GM18498 (cell line): Measurements from ENCODE around the gene THSD4.

ENCODE experiments used
- ATAC-seq: cut with Tn5 transposase; IDR thresholded peaks from one replicate; pipeline ENCODE4 v1.9.1; 2021; ENCODE audit warnings: mild to moderate bottlenecking, moderate library complexity; ENCODE audit not compliant: unreplicated experiment

The THSD4 gene

DNA sequence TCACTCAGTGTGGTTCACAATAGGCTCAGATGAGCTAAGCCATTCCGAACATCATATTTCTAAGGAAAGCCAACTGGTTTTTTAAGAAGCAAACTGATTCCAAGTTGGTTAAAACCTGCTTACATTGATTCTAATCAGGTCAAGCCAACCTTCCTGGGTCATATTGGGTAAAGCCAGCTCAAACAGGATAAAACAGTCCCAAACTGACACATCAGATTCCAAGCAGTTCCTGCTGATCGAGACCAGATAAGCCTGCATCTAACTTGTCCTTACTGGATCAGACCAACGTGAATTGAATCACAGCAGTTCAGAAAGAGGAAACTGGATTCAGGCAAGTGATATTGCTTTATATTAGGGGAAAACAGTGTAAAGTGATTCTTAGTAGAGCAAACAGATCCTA is 18.6 kb upstream of the THSD4 start:
- ATAC-seq, result no peak

DNA sequence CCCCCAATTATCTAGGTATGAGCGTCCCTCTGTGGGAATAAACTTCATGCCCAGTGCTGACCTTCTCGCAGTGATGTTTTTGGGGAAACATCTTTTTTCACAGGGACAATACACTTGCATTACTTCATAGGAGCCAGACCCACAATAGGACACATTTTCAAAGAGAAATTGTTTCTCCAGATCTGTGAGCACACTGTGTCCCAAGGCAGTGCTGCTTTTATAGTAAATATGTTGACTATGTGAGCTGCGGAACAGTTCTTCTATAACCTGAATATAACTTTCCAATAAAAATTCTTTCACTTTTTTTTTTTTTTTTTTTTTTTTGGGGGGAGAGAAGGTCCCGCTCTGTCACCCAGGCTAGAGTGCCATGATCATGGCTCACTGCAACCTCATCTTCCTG is 17.4 kb upstream of the THSD4 start:
- no peak for ATAC-seq

DNA sequence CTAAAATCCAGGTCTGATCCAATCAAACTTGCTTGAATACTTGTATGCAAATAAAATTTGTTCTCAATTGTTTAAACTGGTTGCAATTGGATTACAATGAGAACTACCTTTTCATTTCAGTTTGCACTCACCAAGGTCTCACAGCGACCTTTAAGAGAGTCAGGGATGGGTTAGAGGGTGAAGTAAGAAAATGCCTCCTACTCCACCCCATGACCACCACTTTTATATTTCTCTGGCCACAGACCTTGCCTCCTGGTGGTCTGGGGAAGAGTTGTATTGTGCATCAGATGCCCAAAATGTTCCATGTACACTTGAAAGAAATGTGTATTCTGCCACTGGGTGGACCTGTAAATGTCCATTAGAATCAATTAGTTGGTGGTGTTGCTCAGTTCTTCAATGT is 16.4 kb upstream of the THSD4 start:
- no peak for ATAC-seq

DNA sequence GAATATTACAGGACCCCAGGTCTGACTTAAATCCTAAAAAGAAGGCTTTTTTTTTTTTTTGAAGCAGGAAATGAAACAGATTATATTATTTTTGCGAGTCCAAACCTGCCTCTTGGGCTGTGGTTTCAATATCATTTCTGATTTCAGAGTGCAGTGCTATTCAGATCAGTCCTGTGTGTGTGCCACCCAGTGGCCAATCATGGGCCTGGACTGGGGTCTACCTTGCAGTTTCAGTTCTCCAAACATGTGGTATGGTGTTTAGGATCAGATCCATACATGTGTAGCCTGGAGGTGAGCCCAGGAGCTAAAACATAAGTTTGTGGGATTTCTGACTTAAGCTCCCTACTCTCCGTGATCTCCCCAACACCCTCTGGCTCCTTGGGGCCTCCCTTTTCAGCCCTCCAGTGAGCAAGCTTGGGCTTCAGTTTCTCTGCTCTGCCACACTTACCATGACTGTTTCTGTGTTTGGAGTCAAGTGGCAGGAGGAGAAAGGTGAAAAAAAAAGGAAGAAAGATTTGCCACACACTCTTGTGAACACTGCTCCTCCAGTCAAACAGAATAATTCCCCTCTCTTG is 12.1 kb upstream of the THSD4 start:
- ATAC-seq, result peak; percentile 76

DNA sequence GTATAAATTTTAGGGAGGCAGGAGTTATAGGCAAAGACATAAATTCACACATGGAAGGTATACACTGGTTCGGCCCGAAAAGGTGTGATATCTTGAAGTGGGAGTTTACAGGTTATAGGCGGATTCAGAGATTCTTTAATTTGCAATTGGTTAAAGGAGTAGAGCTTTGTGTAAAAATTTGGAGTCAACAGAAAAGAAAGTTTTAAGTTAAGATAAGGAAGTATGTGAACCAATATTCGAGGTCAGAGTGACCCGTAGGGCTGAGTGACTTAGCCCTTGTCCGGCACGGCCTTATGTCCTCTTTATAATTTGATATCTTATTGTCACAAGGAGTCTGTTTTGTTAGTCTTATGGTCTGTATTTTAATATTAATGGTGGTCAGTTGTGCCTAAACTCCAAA is 10.6 kb upstream of the THSD4 start:
- ATAC-seq, result no peak

DNA sequence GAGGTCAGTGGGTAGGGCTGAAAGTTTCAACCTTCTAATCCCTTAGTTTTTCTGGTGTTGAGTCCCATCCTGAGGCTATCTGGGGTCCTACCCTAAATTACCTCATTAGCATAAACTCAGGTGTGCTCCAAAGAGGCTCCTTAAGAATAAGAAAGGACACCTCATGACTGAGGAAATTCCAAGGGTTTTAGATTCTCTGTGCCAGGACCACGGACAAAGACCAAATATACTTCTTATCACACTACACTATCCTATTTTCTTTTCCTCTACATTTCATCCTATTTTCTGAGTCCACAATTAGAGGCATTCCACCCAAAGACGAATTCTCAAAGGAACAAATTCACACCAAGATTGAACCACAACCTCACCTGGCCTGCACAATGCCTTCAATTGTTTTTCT is 9.8 kb upstream of the THSD4 start:
- no peak for ATAC-seq

DNA sequence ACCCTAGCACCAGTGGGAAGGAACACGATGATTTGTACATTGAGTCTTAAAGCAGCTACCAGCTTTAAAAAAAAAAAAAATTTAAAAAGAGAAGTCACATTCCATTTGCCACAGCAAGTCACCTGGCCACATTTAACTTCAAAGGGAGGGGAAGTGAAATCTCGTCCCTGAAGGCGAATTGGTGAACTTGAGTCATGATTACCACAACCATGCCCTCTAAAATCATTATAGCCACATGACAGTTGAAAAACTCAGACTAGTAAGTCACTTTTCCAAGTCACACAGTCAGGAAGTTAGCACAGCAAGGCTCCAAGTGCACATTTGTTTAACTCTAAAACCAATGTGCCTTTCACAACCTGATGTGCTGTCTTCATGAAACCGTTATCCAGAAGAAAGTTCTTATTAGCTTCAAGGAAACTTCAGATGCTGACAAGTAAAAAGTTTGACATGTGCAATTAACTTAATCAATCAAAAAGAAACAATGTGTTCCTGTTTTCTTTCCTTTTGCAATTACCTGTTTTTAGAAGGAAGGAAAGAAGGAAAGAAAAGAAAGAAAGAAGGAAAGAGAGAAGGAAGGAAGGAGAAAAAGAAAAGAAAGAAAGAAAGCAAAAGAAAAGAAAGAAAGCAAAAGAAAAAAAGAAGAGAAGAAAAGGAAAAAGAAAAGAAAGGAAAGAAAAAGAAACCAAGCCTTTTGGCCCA is 8.3 kb upstream of the THSD4 start:
- ATAC-seq, result no peak

DNA sequence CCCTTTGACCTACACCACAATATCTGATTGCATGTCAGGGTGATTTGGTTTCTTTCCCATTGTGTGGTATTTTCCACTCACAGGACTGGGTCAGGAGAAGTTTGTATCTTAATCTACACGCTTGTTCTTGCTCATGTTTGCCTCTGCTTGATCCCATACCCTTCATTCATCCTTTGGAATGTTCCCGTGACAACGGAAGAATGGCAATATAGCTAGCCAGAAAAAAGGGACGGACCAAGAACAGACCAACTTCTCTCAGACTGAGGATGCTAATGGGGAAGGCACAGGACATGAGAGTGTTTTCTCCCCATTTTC is 7.8 kb upstream of the THSD4 start:
- no peak for ATAC-seq

DNA sequence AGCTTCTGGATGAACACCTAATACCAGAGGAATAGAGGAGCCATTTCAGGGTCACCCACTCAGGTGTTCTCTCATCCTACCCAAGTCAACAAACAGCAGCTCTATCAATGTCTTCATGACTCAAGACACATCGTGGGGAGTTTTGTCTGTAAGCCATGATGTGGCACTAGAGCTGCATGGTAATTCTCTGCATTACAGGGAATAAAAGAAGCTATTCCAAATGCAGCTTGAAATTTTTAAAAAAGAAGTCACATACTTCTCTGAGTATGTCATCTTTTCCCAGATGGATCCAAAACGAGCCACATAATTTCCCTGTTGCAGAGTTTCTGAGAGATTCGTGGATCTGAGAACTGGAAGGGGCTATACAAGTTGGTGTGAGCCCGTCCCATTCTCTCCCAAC is 6.1 kb upstream of the THSD4 start:
- ATAC-seq, result no peak

DNA sequence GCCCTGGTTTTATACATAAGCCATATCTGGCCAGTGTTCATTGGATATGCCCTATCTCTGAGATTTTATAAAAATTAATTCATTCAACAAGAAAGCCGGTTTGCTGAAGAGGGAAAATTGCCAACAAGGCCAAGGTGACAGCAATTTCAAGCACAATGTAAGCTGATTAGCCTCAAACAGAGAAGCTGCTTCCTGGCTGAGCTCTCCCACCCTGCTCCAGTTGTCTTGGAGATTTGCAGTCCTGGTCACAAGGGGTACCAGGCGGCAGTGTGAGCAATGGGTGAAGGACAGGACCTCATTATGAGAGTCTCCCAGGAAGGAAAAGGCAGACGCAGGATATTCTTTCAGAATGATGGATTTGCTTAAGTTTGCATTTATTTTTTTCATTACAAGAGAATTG is 5.4 kb upstream of the THSD4 start:
- no peak for ATAC-seq

DNA sequence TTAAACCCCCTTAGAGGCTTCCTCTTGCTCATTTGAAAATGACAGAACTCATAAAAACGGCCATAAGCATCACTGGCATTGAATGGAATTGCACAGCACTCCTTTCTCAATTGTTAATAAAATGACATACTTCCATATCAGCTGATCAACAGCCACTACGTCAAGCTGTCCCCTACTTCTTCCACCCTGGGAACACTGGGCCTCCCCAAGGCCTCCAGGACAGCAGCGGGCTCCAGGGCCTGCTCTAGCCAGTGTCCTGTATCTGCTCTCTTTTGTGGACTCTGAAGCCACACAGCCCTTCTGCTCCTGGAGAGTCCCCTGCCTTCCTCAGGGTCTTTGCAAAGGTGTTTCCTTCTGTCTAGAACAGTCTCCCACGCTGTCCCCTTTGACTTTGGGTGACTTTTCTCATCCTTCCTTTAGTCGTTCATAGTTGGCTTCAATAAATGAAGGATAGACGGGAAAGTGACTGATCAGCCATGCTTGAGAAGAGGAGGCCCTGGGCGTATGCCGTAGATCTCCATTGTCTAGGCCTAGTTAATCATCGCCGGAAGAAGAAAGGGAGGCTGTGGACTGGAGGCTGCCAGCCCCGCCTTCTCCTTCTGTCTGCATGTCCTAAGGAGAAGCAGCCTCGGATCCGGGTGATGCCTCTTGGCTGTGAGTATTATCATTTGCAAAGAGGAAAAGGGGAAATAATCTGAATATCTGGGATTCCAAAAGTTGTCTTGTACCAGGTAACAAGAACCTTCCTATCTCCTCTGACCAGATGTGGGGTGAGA is 4.7 kb upstream of the THSD4 start:
- no peak for ATAC-seq

DNA sequence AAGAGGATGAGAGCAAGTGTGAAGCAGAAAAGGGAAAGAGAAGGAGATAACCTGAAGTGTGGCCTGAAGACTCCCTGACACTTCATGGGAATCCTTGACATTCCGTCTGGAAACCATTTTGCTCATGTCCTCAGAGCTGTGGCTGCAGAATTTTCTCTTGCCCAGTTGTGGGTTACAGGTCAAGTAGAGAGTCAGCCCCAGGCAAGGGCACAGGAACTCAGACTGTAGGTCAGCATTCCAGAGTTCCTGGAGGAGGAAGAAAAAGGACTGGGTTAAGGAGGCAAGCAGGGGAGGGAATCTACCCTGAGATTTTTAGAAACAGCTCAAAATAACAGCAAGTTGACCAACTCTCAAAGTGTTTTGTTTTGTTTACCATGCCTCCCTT is 4.1 kb upstream of the THSD4 start:
- ATAC-seq, result no peak

DNA sequence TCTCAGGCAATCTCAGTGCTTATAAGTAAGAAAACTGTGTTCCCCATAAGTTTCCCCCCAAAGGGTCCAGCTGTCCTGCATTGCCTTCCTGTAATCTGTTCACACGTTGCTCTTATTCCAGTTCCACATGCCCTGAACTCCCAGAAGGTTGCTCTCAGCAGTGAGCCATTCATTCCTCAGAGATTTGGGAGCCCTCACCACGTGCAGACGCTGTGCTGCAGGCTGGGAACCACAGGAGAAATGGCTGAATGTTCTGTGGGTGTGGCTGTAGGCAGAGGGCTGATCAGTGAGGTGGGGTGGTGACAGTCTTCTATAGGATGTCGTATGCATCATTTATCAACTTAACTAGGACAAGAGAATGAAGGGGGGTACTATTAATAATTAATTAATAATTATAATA is 3.3 kb upstream of the THSD4 start:
- ATAC-seq, result no peak

DNA sequence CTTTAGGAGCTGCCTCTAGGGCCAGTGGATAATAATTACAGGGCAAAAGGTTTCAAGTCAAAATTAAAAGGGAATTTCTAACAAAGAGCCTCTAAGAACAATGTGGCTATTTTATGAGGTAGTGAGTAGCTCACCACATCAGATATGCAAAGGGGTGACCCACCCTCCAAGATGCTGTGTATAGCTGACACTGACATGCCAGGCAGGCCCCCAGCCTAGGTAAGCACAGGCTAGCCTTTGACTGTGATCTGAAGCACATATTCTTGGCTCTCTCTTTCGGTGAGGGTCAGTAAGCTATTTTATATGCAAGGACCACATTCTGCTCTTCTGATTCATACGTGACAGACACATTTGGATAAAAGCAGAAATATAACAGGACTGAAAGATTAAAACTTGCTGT is 2.8 kb upstream of the THSD4 start:
- no peak for ATAC-seq

DNA sequence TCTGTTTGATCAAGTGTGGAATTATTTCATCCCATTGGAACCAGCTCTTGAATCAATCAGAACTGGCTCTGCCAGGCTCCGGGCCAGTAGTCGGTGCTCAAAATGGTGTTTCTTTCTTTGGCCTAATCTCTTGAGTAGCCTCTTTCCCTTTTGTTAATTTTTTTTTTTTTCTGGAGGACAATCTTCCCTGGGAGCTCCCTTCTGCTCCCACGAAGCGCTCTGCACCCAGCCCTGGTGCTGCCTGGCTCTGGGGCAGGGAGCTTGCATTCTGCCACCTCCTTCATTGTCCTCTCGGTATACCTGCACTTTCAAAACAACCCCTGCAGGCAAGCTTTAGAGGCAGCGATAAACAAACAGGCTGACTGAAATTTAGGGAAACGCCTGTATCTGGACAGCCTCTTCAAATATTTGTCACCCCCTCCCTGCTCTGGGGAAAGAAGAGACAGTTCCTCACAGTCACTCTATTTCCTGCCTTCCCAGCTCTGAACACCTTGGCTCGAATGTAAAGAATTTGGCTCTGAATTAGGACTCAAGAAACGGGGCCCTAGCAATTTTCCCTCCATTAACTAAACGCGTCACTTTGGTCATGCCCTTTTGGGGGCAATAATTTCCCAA is 1.1 kb upstream of the THSD4 start:
- no peak for ATAC-seq

DNA sequence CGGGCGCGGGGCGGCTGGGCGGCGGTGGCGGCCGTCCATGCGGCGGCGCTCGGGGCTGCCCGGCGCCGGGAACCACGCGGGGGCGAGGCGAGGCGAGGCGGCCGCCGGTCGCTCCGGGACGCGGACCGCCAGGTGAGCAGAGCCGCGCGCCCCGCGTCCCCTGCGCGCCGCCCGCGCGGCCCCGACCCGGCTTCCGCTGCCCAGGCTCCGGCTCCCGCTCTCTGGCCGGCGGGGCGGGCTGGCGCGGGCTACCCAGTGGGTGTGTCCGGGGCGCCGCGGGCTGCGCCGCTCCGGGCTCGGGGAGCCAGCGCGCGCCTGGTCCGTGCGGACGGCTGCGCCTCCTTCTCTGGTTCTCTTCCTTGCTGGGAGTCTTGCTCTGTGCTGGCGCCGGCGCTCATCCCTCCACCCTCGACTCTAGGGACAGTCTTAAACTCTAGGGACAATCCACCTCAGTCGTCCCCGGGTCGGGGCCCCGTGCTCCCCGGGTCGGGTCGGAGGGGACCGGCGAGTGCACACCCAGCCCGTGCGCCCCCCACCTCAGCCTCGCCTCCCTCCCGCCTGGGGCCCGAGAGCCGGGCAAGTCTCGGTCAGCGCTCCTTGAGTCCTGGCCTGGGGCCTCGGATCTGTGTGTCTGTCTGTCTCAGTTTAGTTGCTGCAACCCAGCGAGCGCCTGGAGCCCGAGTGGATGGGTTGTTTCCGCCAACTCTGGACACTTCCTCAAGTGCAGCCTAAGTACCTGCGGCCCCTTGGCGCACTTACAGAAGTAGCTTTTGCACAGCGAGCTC is 488 bp downstream of the THSD4 start:
- peak; percentile 49 for ATAC-seq

DNA sequence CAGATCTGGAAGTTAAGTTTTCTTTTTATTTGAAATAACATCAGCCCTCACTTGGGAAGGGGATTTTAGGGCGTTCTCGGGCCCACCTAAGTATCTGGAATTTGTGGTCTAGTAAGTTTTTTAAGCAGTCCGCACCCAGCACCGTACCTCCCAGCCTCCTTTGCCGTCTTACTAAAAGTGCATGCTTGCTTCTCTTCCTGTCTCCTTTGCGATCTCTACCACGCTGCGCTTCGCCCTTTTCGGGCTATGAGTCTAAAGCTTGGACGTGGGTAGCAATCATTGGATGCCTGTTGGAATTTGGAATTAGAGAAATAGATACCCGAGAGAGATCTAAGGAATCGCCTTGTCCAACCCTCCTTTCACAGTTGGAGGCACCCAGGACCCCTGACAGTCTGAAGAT is 1.1 kb downstream of the THSD4 start:
- no peak for ATAC-seq

DNA sequence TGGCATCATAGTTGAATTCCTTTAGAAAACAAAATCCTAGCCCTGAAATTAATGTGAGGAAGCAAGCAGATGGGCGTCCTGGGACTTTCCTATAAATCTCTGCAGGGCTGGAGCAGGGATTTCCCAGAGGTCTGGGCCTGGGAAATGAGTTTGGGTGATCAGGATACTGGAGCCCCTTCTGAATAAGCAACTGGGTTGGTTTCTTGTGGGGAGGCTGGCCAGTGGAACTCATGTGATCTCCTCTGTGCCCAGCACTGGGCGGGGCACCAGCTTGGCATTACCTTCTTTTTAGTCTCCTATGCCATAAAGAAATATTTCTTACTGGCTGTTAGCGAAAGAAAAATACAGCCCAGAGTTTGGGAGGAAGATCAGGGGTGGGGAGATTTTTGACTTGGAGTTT is 1.7 kb downstream of the THSD4 start:
- no peak for ATAC-seq

DNA sequence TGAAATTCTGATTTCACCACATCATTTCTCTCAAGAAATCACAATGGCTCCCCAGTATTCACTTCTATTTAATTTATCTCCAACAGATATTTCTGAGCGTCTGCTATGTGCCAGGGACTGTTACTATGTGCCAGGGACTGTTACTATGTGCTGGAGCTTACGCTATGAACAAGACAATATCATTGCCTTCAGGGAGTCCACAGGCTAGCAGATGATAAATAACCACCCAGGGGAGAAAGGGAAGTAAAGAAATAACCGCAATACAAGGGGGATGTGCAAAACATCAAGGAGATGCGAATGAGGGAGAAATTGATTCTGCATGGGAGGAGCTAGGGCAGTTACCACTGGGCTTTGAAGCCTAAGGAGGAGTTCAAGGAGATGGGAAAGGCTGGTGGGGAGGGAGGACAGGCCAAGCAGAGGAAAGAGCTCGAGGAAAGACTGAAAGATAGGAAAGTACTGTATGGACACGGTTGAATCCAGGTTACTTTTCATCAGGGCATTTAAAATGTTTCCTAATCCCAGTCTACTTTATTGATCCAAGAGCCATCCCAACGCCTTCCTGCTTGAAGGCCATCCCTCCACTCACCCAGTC is 2.5 kb downstream of the THSD4 start:
- no peak for ATAC-seq

DNA sequence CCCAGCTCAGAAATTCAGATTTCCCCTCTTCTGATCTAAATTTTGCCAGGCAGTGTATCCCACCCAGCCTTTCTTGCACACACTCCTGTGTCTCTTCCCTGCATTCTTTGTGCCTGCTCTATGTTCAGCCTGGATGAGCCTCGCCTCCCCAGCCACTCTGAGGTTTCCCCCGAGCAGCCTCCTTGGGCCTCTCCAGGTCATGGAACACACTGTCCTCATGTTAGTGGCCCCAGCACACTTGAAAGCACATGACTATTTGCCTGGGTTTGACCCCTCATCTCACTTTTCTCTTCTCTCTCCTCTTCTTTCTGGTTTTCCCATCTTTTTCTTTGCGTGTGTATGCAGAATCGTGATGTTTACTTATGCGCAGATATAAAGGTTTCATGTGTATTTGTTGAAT is 3.1 kb downstream of the THSD4 start:
- no peak for ATAC-seq
